ENCODE results near the gene HDAC4. TPM values are rescaled to one million over a fixed set of nuclear protein-coding genes. Genes with fewer than 3 reads are reported as not detected.
A peak's percentile ranks its signal among the peaks of the same experiment; 100 is the strongest.

HDAC4 gene
- total and polyA plus RNA-seq, 8 donors = 1.7 to 98.8 (median 24.5) TPM

GRCh38 chr2:239064253-239064652, 336.6 kb downstream of the HDAC4 start:
- H3K36me3 ChIP-seq = peaks cover 36 to 92% (median 78%) of the 10 kb centered on the region in 4 donors
- 87 to 99% (median 94%) methylated on average over 11 to 12 of the region's 12 CpGs for WGBS, 5 donors
- no peaks in the 10 kb centered on the region for H3K9me3 ChIP-seq
- no peak overlapping the region for H3K27ac ChIP-seq
- H3K4me1 ChIP-seq = peaks cover 0 to 13% (median 2%) of the 10 kb centered on the region in 4 donors
- DNase-seq = no peak
- no peaks in the 10 kb centered on the region for H3K27me3 ChIP-seq
- TF ChIP-seq CTCF (IDR thresholded peaks at IDR 0.05) (no peak), POLR2A (IDR thresholded peaks at IDR 0.05) (no peak), EP300 (IDR thresholded peaks at IDR 0.05) (no peak), POLR2AphosphoS5 (IDR thresholded peaks at IDR 0.05) (no peak)
- H3K4me3 ChIP-seq = no peak overlapping the region
- intact Hi-C loops (cut with DNase I; ENCODE audit: low total_unique reads) = no loop called here

- no peaks in the 10 kb centered on the region for H3K27me3 ChIP-seq
- peaks cover 35 to 98% (median 79%) of the 10 kb centered on the region in 4 donors for H3K36me3 ChIP-seq
- H3K27ac ChIP-seq = no peak overlapping the region
- no peak for DNase-seq
- H3K9me3 ChIP-seq = peaks cover 0 to 7% (median 2%) of the 10 kb centered on the region in 4 donors
- intact Hi-C loops (cut with DNase I; ENCODE audit: low total_unique reads) = no loop called here
- no peak overlapping the region for H3K4me3 ChIP-seq
- H3K4me1 ChIP-seq = peaks cover 0 to 13% (median 2%) of the 10 kb centered on the region in 4 donors
- no peak for TF ChIP-seq POLR2A (IDR thresholded peaks at IDR 0.05)
- no peak for TF ChIP-seq CTCF (IDR thresholded peaks at IDR 0.05)
- no peak for TF ChIP-seq EP300 (IDR thresholded peaks at IDR 0.05)
- no peak for TF ChIP-seq POLR2AphosphoS5 (IDR thresholded peaks at IDR 0.05)
- WGBS, 5 donors = 88 to 93% (median 90%) methylated on average over 8 to 14 of the region's 14 CpGs
These were observed 338.1 kb downstream of the HDAC4 start for GRCh38 chr2:239062743-239063142.

GRCh38 chr2:239061824-239062570, 338.8 kb downstream of the HDAC4 start:
- Histone ChIP-seq H3K27me3 (no peaks in the 10 kb centered on the region), H3K4me3 (no peak overlapping the region), H3K9me3 (peaks cover 0 to 12% (median 3%) of the 10 kb centered on the region in 4 donors), H3K27ac (no peak overlapping the region), H3K4me1 (peaks cover 0 to 13% (median 2%) of the 10 kb centered on the region in 4 donors), H3K36me3 (peaks cover 27 to 98% (median 77%) of the 10 kb centered on the region in 4 donors)
- 52 to 65% (median 57%) methylated on average over 29 to 30 of the region's 30 CpGs for WGBS, 5 donors
- no peak for TF ChIP-seq POLR2A (IDR thresholded peaks at IDR 0.05)
- no peak for TF ChIP-seq POLR2AphosphoS5 (IDR thresholded peaks at IDR 0.05)
- no peak for TF ChIP-seq CTCF (IDR thresholded peaks at IDR 0.05)
- TF ChIP-seq EP300 (IDR thresholded peaks at IDR 0.05) = no peak
- peak; percentile 27 to 78 for DNase-seq
- intact Hi-C loops (cut with DNase I; ENCODE audit: low total_unique reads) = no loop called here

GRCh38 chr2:239061121-239061666, 339.6 kb downstream of the HDAC4 start:
- Histone ChIP-seq H3K4me3 (no peak overlapping the region), H3K36me3 (peaks cover 22 to 98% (median 76%) of the 10 kb centered on the region in 4 donors), H3K9me3 (peaks cover 0 to 12% (median 3%) of the 10 kb centered on the region in 4 donors), H3K4me1 (peaks cover 0 to 13% (median 2%) of the 10 kb centered on the region in 4 donors), H3K27ac (no peak overlapping the region), H3K27me3 (no peaks in the 10 kb centered on the region)
- no peak for DNase-seq
- TF ChIP-seq POLR2A (IDR thresholded peaks at IDR 0.05) (no peak), CTCF (IDR thresholded peaks at IDR 0.05) (no peak), EP300 (IDR thresholded peaks at IDR 0.05) (no peak), POLR2AphosphoS5 (IDR thresholded peaks at IDR 0.05) (no peak)
- intact Hi-C loops (cut with DNase I; ENCODE audit: low total_unique reads) = no loop called here
- WGBS, 5 donors = 88 to 97% (median 92%) methylated on average over 12 of the region's 12 CpGs

Data from stomach (tissue), 9 donors.